ENCODE results near the gene KRTAP2-3.
A peak's percentile ranks its signal among the peaks of the same experiment; 100 is the strongest.
"Not testable (repeated sequence)": the region's sequence is repeated elsewhere in the genome, so short reads cannot be mapped to it uniquely, and the experiment has no call there.

Gene KRTAP2-3

DNA sequence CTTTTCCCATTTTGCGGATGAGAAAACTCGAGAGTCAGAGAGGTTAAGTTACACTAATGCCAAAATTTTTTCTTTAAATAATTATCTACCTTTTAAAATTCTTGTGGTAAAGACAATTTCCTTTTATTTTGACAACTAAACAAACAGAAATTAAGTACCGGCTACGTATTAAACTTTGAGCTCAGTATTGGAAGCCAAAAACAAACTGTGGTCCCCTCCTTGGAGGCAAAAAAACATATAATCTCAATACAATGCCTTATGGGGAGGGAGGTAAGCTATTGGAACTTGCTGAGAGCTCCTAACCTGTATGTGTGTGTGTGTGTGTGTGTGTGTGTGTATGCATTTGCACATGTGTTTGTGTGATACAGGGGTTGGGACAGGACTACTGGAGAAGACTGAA lies 3.5 kb upstream of the KRTAP2-3 start:
- no peak for TF ChIP-seq CTCF (IDR thresholded peaks at IDR 0.05; ENCODE audit: low read depth, low read length)
- no peak for DNase-seq (ENCODE audit: low read depth in 2 of 2)
- no peak overlapping the region for H3K4me3 ChIP-seq (replicated peaks in 1 of 2; ENCODE audit: low read depth in 2 of 2, low read length in 2 of 2)

DNA sequence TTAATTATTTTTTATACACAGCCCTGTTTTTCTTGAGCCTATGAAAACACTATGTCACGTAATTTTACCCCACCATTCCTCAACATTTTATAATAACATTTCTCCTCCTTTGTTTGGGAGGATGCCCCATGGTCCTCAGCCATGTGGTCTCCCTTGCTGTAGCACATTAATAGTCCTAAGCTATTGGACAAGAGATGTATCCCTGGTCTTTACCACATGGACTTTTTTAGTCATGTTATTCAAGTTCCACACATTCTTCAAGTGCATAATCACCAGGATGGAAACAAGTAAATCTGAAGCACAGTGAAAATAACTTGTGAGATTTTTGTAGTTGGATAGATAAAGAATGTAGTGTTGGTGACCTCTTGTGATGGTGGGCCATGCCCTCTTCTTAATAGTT lies 2.0 kb upstream of the KRTAP2-3 start:
- no peak for TF ChIP-seq CTCF (IDR thresholded peaks at IDR 0.05; ENCODE audit: low read depth, low read length)
- DNase-seq (ENCODE audit: low read depth in 2 of 2), result peak; percentile 46 to 88
- no peak overlapping the region for H3K4me3 ChIP-seq (replicated peaks in 1 of 2; ENCODE audit: low read depth in 2 of 2, low read length in 2 of 2)

DNA sequence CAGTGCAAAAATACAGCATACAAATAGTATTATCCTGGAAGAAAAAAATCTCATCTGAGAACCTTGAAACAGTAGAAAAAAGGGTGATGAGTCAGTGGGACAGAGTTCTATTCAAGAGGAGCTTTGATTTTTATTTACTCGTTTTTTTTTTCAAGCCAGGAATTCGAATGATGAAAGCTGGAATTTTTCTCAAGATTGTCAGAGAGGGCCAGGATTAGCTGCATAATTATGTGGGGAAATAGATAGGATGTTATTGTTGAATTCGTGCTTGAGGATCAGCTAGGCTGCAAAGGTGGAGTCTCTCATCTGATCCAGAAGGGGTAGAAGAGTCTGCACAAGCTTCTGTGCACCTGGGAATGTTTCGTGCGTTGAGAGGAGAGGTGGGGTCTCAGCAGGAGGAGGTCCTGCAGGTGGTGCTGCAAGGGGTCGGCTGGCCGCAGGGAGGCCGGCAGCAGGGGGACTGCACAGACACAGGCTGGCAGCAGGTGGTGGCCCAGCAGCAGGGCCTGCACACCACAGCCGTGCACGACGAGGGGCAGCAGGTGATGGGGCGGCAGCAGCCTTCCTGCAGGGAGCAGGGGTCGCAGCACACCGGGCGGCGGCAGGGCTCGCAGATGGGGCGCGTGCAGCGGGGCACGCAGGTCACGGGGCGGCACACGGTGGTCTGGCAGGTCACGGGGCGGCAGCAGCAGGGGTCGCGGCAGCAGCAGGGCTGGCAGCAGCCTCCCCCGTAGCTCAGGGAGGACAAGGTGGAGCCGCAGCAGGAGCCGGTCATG lies 450 bp downstream of the KRTAP2-3 start:
- H3K4me3 ChIP-seq (replicated peaks in 1 of 2; ENCODE audit: low read depth in 2 of 2, low read length in 2 of 2), result not testable (repeated sequence)
- DNase-seq (ENCODE audit: low read depth in 2 of 2), result peak; percentile 29 to 87

GRCh38 chr17:41058741-41059140 lies 1.2 kb downstream of the KRTAP2-3 start:
- no peak for TF ChIP-seq CTCF (IDR thresholded peaks at IDR 0.05; ENCODE audit: low read depth, low read length)

DNA sequence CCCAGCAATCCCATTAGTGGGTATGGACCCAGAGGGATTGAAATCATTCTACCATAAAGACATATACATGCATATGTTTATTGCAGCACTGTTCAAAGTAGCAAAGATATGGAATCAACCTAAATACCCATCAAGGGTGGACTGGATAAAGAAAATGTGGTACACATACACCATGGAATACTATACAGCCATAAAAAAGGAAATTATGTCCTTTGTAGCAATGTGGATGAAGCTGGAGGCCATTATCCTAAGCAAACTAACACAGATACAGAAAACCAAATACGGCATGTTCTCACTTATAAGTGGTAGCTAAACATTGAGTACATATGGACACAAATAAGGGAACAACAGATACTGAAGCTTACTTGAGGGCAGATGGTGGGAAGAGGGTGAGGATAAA lies 2.4 kb downstream of the KRTAP2-3 start:
- no peak for DNase-seq (ENCODE audit: low read depth in 2 of 2)
- H3K4me3 ChIP-seq (replicated peaks in 1 of 2; ENCODE audit: low read depth in 2 of 2, low read length in 2 of 2), result no peak overlapping the region
- no peak for TF ChIP-seq CTCF (IDR thresholded peaks at IDR 0.05; ENCODE audit: low read depth, low read length)

More at GRCh38 chr17:41058741-41059140, 1.2 kb downstream of the KRTAP2-3 start:
- DNase-seq (ENCODE audit: low read depth in 2 of 2), result peak in 1 of 2 donors; percentile 31
- no peak overlapping the region for H3K4me3 ChIP-seq (replicated peaks in 1 of 2; ENCODE audit: low read depth in 2 of 2, low read length in 2 of 2)

DNA sequence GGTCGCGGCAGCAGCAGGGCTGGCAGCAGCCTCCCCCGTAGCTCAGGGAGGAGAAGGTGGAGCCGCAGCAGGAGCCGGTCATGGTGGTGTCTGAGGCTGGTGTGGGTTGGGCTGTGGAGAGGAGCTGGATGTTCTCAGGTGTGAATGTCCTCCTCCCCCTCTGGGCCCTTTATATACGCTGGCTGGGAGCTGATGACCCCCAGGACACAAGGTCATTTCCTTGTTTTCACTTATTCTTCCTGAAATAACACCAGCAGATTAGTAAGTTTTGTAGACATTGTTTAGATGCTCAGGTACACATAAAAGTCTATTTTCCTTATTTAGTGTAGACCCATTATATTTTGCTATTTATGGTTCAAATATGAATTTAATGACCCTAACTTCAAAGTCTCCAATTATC lies 4.8 kb downstream of the KRTAP2-3 start, which contains the start of gene KRTAP2-2:
TSS of gene KRTAP2-2 (minus strand) at position 101 of the 400 bp plus-strand sequence. CDS start at position 82, 19 bp downstream.
- H3K4me3 ChIP-seq (replicated peaks in 1 of 2; ENCODE audit: low read depth in 2 of 2, low read length in 2 of 2), result not testable (repeated sequence)

GRCh38 chr17:41054556-41054955 lies 5.4 kb downstream of the KRTAP2-3 start:
- H3K4me3 ChIP-seq (replicated peaks in 1 of 2; ENCODE audit: low read depth in 2 of 2, low read length in 2 of 2); DNase-seq (ENCODE audit: low read depth in 2 of 2): not testable (repeated sequence)

More for the DNA sequence above, 4.8 kb downstream of the KRTAP2-3 start, which contains the start of gene KRTAP2-2:
- not testable (repeated sequence) for DNase-seq (ENCODE audit: low read depth in 2 of 2)

GRCh38 chr17:41054025-41054424 lies 5.9 kb downstream of the KRTAP2-3 start:
- no peak for DNase-seq (ENCODE audit: low read depth in 2 of 2)
- no peak overlapping the region for H3K4me3 ChIP-seq (replicated peaks in 1 of 2; ENCODE audit: low read depth in 2 of 2, low read length in 2 of 2)
- TF ChIP-seq CTCF (IDR thresholded peaks at IDR 0.05; ENCODE audit: low read depth, low read length), result no peak

Measured in cardiac fibroblast (primary cell).